Ishikawa (cell line): ENCODE measurements around the gene AP5B1.

Experiments
- REST ChIP-seq: IDR thresholded peaks from 2 replicates; pipeline ENCODE4 v1.6.1; 2012; ENCODE audit warnings: low read depth, mild to moderate bottlenecking
- TCF12 ChIP-seq: IDR thresholded peaks from 2 replicates; pipeline ENCODE4 v1.6.1; 2012; ENCODE audit warnings: low read depth

GRCh38 chr11:65814986-65815565 lies 34.3 kb upstream of the AP5B1 start:
- TF ChIP-seq TCF12: no peak
- no peak for TF ChIP-seq REST
